Measurements from ENCODE around the gene CORO2A. TPM values are rescaled to one million over a fixed set of nuclear protein-coding genes. Genes with fewer than 3 reads are reported as not detected.

CORO2A gene
- total and polyA plus RNA-seq, 2 of the 8 experiments (the other 6 are each of a cell fraction or from before 2014, with no cell fraction given): 13.7 to 27.9 TPM

- Histone ChIP-seq H3K18ac (ENCODE audit: extremely low read depth, low read length) (no peak overlapping the region), H3K9ac (replicated peaks in 1 of 4; ENCODE audit: extremely low read depth in 1 of 4, low read depth in 3 of 4, low read length in 3 of 4) (no peak overlapping the region), H2BK15ac (ENCODE audit: low read length) (no peak overlapping the region), H3K4ac (replicated peaks; ENCODE audit: insufficient read length, low read depth, low read length) (no peak overlapping the region), H2BK120ac (replicated peaks; ENCODE audit: low read depth, low read length) (no peak overlapping the region), H3K4me1 (replicated peaks in 1 of 4; ENCODE audit: control insufficient read depth in 3 of 4, insufficient read depth in 4 of 4, low read length in 3 of 4) (no peaks in the 10 kb centered on the region), H3K56ac (replicated peaks; ENCODE audit: insufficient read length, low read depth, low read length) (no peak overlapping the region), H2BK20ac (ENCODE audit: low read length) (no peak overlapping the region), H2AFZ (ENCODE audit: low read length) (no peak overlapping the region), H3K27me3 (replicated peaks in 1 of 4; ENCODE audit: control insufficient read depth in 3 of 4, extremely low read depth in 1 of 4, insufficient read depth in 3 of 4, low read length in 3 of 4) (no peaks in the 10 kb centered on the region), H3K79me2 (ENCODE audit: control insufficient read depth in 1 of 2, insufficient read depth in 2 of 2, low read length in 2 of 2) (no peaks in the 10 kb centered on the region), H3K4me2 (ENCODE audit: insufficient read depth in 1 of 2, low read depth in 2 of 2, low read length in 2 of 2) (no peak overlapping the region), H3K79me1 (ENCODE audit: low read depth, low read length) (no peaks in the 10 kb centered on the region), H3K23me2 (ENCODE audit: low read depth, low read length) (no peaks in the 10 kb centered on the region), H2AK5ac (ENCODE audit: low read depth, low read length) (no peak overlapping the region), H2BK5ac (ENCODE audit: low read depth, low read length) (no peak overlapping the region), H3K4me3 (ENCODE audit: extremely low read depth in 1 of 4, insufficient read depth in 2 of 4, low read depth in 3 of 4, low read length in 4 of 4) (no peak overlapping the region), H2BK12ac (ENCODE audit: low read depth, low read length) (no peak overlapping the region), H3K9me3 (ENCODE audit: insufficient read depth in 2 of 2, low read depth in 1 of 2, low read length in 1 of 2) (peaks cover 5 to 10% of the 10 kb centered on the region in 2 experiments; a peak in 3 of 4 replicates), H3K23ac (ENCODE audit: insufficient read length) (no peak overlapping the region), H4K5ac (ENCODE audit: insufficient read length, low read depth, low read length) (no peak overlapping the region), H4K91ac (replicated peaks; ENCODE audit: insufficient read length, low read length) (no peak overlapping the region), H3K27ac (ENCODE audit: low read depth, low read length) (no peak overlapping the region), H3K14ac (ENCODE audit: insufficient read length) (no peak overlapping the region), H4K20me1 (replicated peaks in 1 of 2; ENCODE audit: control insufficient read depth in 1 of 2, insufficient read depth in 2 of 2, low read length in 2 of 2) (no peaks in the 10 kb centered on the region), H3K36me3 (ENCODE audit: control insufficient read depth in 2 of 4, insufficient read depth in 4 of 4, low read length in 3 of 4) (peaks cover 0 to 10% (median under 1%) of the 10 kb centered on the region in 4 experiments; a peak in 2 of 8 replicates), H4K8ac (ENCODE audit: extremely low read depth, insufficient read depth, low read length) (no peak overlapping the region)
- ChIA-PET POLR2A (ENCODE audit: partially characterized antibody) (interaction anchor here (1.2 to 2.3 kb wide), 3 partner anchors 9 to 20 kb away, joined by 5 to 8 read pairs (median 5); no protein-coding TSS in a partner anchor), CTCF (ENCODE audit: partially characterized antibody) (interaction anchor here (0.6 to 2.9 kb wide), 9 partner anchors 16 to 175 kb away, joined by 3 to 17 read pairs (median 3); partner anchors contain the start of gene TBC1D2)
- no peak for DNase-seq (ENCODE audit: low read depth in 1 of 2, low spot score in 2 of 2)
- no peak for FAIRE-seq
- 94% methylated on average over 3 of the region's 3 CpGs; no CpG with 5 or more reads in 1 of the 2 experiments for WGBS, 2 experiments (ENCODE audit: extremely low coverage in 1 of 2, insufficient coverage in 1 of 2, insufficient read length in 1 of 2, insufficient replicate concordance in 2 of 2, low coverage in 1 of 2, low lambda C conversion rate in 2 of 2, missing lambda C conversion rate in 1 of 2)
- TF ChIP-seq SIX5 (IDR thresholded peaks at IDR 0.05; ENCODE audit: low read depth, low read length) (no peak), NANOG (IDR thresholded peaks at IDR 0.05; ENCODE audit: insufficient read depth, low read depth, low read length, poor library complexity, severe bottlenecking) (no peak), TCF12 (IDR thresholded peaks at IDR 0.05; ENCODE audit: low read depth, low read length) (no peak), KDM5A (IDR thresholded peaks at IDR 0.05; ENCODE audit: low read length) (no peak), BRCA1 (IDR thresholded peaks at IDR 0.05; ENCODE audit: low read depth, low read length) (no peak), RFX5 (IDR thresholded peaks at IDR 0.05; ENCODE audit: borderline replicate concordance, low read depth, low read length) (no peak), RAD21 (IDR thresholded peaks at IDR 0.05 in 1 of 2, conservative IDR thresholded peaks at IDR 0.05 in 1 of 2; ENCODE audit: low read depth in 2 of 2, low read length in 2 of 2) (no peak), GABPA (IDR thresholded peaks at IDR 0.05; ENCODE audit: borderline replicate concordance, insufficient read depth, low read length) (no peak), MAFK (IDR thresholded peaks at IDR 0.05; ENCODE audit: low read depth, low read length) (no peak), CBX8 (IDR thresholded peaks at IDR 0.05; ENCODE audit: borderline replicate concordance, low read depth, low read length) (no peak), CTCF (IDR thresholded peaks at IDR 0.05; ENCODE audit: control extremely low read depth in 1 of 3, insufficient read depth in 1 of 3, low read depth in 1 of 3, low read length in 3 of 3) (no peak)
Observed at GRCh38 chr9:98209530-98209929, 17.1 kb upstream of the CORO2A start.
